ENCODE results near the gene ABCC12. TPM values are rescaled to one million over a fixed set of nuclear protein-coding genes. Genes with fewer than 3 reads are reported as not detected.

Gene ABCC12
- total and polyA plus RNA-seq, 2 of the 4 experiments (the other 2 are of a cell fraction): under 0.01 TPM; not detected in 1

DNA sequence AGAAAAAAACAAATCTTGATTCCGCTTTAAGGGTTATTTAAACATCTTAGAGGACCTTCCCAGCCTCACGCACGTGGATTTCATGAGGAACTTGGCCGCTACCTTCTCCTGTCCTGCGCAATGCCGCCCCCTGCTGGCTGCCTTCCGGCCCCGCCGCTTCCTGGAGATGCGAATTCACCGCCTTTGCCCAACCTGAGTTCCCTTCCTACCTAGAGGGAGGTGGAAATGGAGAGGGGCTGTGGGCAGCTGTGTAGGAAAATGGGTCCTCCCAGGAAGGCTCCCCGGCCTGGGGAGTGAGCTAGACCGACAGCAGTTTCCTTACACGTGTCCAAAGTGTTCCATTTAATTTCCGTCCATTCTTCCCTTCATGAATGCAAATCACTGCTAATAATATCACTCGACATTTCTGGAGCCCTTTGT, 1.0 kb upstream of the ABCC12 start (continued):
- TF ChIP-seq NFE2L2 (IDR thresholded peaks at IDR 0.05; ENCODE audit: low read depth, low read length): no peak

DNA sequence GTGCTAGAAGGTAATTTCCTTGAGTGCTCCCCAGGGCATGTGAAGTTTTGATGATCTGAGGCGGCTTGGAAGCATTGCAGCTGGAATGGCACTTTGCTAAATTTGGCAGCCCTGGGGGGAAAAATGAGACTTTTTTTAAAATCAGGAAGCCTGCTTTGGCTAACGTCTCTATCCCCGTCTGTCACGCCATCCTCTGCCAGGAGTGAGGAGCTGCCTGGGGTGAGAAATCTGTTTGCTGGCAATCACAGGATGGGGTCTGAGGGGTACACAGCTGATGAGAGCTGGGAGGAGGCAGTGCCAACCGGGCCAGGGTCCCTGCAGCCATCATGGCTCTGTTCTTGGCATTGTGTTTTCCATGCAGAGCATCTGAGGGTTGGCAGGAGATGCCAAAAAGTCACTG, 2.0 kb downstream of the ABCC12 start:
- dilution Hi-C loops (cut with HindIII; ENCODE audit: low sequenced_read_pairs, unreplicated experiment): no loop called here
- Histone ChIP-seq H3K56ac (ENCODE audit: extremely low read depth, insufficient read depth, low read length) (no peak overlapping the region), H3K4me2 (ENCODE audit: low read depth, low read length) (no peak overlapping the region), H3K9me1 (ENCODE audit: insufficient read depth, low read length) (0 out of 2 replicates have a peak, but pooled peaks cover 5% of the 10 kb centered on the region), H3K9ac (ENCODE audit: low read depth, low read length) (no peak overlapping the region), H4K8ac (ENCODE audit: low read depth in 2 of 2, low read length in 2 of 2) (no peak overlapping the region), H3K9me3 (ENCODE audit: control insufficient read depth, insufficient read depth, low read length) (no peaks in the 10 kb centered on the region), H4K91ac (ENCODE audit: insufficient read depth, low read depth, low read length) (no peak overlapping the region), H2AK5ac (ENCODE audit: low read depth, low read length) (no peak overlapping the region), H3K36me3 (ENCODE audit: control insufficient read depth, insufficient read depth, low read length) (no peaks in the 10 kb centered on the region), H3K23ac (ENCODE audit: low read depth, low read length) (no peak overlapping the region), H2BK20ac (ENCODE audit: low read depth, low read length) (no peak overlapping the region), H3K27ac (ENCODE audit: insufficient read depth, low read length) (no peak overlapping the region), H4K5ac (ENCODE audit: low read depth, low read length) (no peak overlapping the region), H2BK15ac (ENCODE audit: low read depth, low read length) (no peak overlapping the region), H3K18ac (ENCODE audit: low read depth, low read length) (no peak overlapping the region), H2AK9ac (replicated peaks; ENCODE audit: low read depth, low read length, poor library complexity) (no peak overlapping the region), H3K4ac (ENCODE audit: low read depth, low read length) (peak overlapping the region; percentile 3; the same call in 1 of the 2 replicates), H3K14ac (replicated peaks; ENCODE audit: low read depth, low read length) (no peak overlapping the region), H3K4me1 (ENCODE audit: control insufficient read depth, insufficient read depth, low read length) (peaks cover 2% of the 10 kb centered on the region), H2AFZ (replicated peaks; ENCODE audit: low read length, poor library complexity) (no peak overlapping the region), H3K4me3 (ENCODE audit: insufficient read depth, low read depth, low read length) (no peak overlapping the region), H2BK120ac (ENCODE audit: low read depth, low read length) (no peak overlapping the region), H4K20me1 (ENCODE audit: insufficient read depth, low read length) (no peaks in the 10 kb centered on the region), H2BK5ac (ENCODE audit: low read depth, low read length, poor library complexity, severe bottlenecking) (no peak overlapping the region), H3K27me3 (ENCODE audit: control insufficient read depth, insufficient read depth, low read length) (no peaks in the 10 kb centered on the region), H3K79me1 (ENCODE audit: low read depth in 1 of 2, low read length in 2 of 2) (no peaks in the 10 kb centered on the region)
- no peak for TF ChIP-seq CEBPB (IDR thresholded peaks at IDR 0.05; ENCODE audit: low read depth, low read length)
- no peak for TF ChIP-seq RAD21 (IDR thresholded peaks at IDR 0.05; ENCODE audit: low read length)
- no peak for TF ChIP-seq POLR2A (IDR thresholded peaks at IDR 0.05; ENCODE audit: low read depth, low read length)
- TF ChIP-seq, protein P1, sequence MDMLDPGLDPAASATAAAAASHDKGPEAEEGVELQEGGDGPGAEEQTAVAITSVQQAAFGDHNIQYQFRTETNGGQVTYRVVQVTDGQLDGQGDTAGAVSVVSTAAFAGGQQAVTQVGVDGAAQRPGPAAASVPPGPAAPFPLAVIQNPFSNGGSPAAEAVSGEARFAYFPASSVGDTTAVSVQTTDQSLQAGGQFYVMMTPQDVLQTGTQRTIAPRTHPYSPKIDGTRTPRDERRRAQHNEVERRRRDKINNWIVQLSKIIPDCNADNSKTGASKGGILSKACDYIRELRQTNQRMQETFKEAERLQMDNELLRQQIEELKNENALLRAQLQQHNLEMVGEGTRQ (IDR thresholded peaks at IDR 0.05; ENCODE audit: low read depth, low read length): no peak
- no peak for TF ChIP-seq MAFK (IDR thresholded peaks at IDR 0.05; ENCODE audit: low read depth, low read length)
- no peak for TF ChIP-seq RFX5 (IDR thresholded peaks at IDR 0.05; ENCODE audit: low read depth, low read length)
- no peak for TF ChIP-seq NFE2L2 (IDR thresholded peaks at IDR 0.05; ENCODE audit: low read depth, low read length)
- TF ChIP-seq, protein P2, sequence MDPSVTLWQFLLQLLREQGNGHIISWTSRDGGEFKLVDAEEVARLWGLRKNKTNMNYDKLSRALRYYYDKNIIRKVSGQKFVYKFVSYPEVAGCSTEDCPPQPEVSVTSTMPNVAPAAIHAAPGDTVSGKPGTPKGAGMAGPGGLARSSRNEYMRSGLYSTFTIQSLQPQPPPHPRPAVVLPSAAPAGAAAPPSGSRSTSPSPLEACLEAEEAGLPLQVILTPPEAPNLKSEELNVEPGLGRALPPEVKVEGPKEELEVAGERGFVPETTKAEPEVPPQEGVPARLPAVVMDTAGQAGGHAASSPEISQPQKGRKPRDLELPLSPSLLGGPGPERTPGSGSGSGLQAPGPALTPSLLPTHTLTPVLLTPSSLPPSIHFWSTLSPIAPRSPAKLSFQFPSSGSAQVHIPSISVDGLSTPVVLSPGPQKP (IDR thresholded peaks at IDR 0.05; ENCODE audit: borderline replicate concordance, low read depth, low read length): no peak
- TF ChIP-seq CHD1 (IDR thresholded peaks at IDR 0.05; ENCODE audit: low read depth, low read length): no peak
- no peak for TF ChIP-seq MAZ (IDR thresholded peaks at IDR 0.05; ENCODE audit: borderline replicate concordance, low read depth, low read length)
- no peak for TF ChIP-seq RCOR1 (IDR thresholded peaks at IDR 0.05; ENCODE audit: insufficient replicate concordance, low read length)
- TF ChIP-seq, protein P3, sequence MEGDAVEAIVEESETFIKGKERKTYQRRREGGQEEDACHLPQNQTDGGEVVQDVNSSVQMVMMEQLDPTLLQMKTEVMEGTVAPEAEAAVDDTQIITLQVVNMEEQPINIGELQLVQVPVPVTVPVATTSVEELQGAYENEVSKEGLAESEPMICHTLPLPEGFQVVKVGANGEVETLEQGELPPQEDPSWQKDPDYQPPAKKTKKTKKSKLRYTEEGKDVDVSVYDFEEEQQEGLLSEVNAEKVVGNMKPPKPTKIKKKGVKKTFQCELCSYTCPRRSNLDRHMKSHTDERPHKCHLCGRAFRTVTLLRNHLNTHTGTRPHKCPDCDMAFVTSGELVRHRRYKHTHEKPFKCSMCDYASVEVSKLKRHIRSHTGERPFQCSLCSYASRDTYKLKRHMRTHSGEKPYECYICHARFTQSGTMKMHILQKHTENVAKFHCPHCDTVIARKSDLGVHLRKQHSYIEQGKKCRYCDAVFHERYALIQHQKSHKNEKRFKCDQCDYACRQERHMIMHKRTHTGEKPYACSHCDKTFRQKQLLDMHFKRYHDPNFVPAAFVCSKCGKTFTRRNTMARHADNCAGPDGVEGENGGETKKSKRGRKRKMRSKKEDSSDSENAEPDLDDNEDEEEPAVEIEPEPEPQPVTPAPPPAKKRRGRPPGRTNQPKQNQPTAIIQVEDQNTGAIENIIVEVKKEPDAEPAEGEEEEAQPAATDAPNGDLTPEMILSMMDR (conservative IDR thresholded peaks at IDR 0.05; ENCODE audit: low read depth, low read length): no peak
- DNase-seq (no peak), ATAC-seq (ENCODE audit: low read depth) (no peak)
- in situ Hi-C loops (cut with MboI; ENCODE audit: low sequenced_read_pairs): loop anchor here (25.0 kb wide), 2 partner anchors 416 to 691 kb away; partner anchors contain the start of genes ITFG1 and PHKB
- BruUV-seq (replicated peaks): no TSS peak
- ChIA-PET POLR2A (ENCODE audit: unreplicated experiment) (no interaction called here), CTCF (no interaction called here)
- 72% methylated on average over 3 of the region's 5 CpGs; no CpG with 5 or more reads in 1 of the 2 experiments for WGBS, 2 experiments (ENCODE audit: extremely low coverage in 2 of 2, insufficient read length in 1 of 2)
- intact Hi-C loops (cut with micrococcal nuclease): loop anchor here (10.0 kb wide), 2 partner anchors 269 to 459 kb away; no protein-coding TSS in a partner anchor
